ENCODE data around the gene MTG2. TPM values are rescaled to one million over a fixed set of nuclear protein-coding genes. Genes with fewer than 3 reads are reported as not detected.

MTG2 gene
- polyA plus RNA-seq, 1 donor from 2014 or later = 36.1 TPM

DNA sequence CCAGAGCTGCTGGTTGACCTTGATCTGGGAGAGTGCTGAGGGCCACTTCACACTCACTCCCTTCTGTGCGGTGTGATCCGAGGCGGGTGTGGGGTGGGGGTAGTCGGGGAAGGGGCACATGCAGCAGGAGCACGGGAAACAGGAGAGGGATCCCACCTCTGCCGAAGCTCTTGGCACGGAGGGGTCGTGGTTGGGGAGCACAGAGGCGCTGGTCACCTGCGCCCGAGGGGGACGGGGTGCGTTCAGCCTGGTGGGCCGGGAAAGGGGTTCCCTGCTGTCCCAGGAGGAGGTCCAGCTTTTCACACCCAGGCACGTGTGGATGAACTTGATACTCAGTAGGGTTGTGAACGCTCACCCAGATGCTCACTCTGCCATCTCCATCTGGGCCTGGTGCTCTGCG is 22.0 kb upstream of the MTG2 start:
- H3K4me2 ChIP-seq (ENCODE audit: low read length) = no peak overlapping the region

GRCh38 chr20:62161347-62161746 is 21.5 kb upstream of the MTG2 start:
- Histone ChIP-seq H3K9me3 (ENCODE audit: low read length) (no peaks in the 10 kb centered on the region), H3K36me3 (ENCODE audit: insufficient read depth, low read length) (no peaks in the 10 kb centered on the region), H3K27ac (ENCODE audit: low read length) (no peak overlapping the region), H4K20me1 (ENCODE audit: insufficient read depth) (peaks cover 12% of the 10 kb centered on the region), H3K27me3 (ENCODE audit: insufficient read depth, low read depth, low read length) (no peaks in the 10 kb centered on the region), H2AFZ (ENCODE audit: low read depth, low read length) (no peak overlapping the region), H3K9ac (ENCODE audit: low read length) (no peak overlapping the region), H3F3A (ENCODE audit: insufficient read depth, low read length, poor library complexity, severe bottlenecking) (no peaks in the 10 kb centered on the region), H3K4me2 (ENCODE audit: low read length) (no peak overlapping the region), H3K4me3 (ENCODE audit: low read length) (no peak overlapping the region), H3K9me2 (ENCODE audit: insufficient read depth, low read length) (no peaks in the 10 kb centered on the region), H3K79me2 (replicated peaks; ENCODE audit: insufficient read depth, low read length) (peaks cover 19% of the 10 kb centered on the region)
- no peak for TF ChIP-seq POLR2AphosphoS5 (IDR thresholded peaks at IDR 0.05)
- TF ChIP-seq EP300 (conservative IDR thresholded peaks at IDR 0.05; ENCODE audit: poor library complexity, severe bottlenecking) = no peak
- no peak for TF ChIP-seq RAD21 (conservative IDR thresholded peaks at IDR 0.05)
- no peak for TF ChIP-seq CTCF (IDR thresholded peaks at IDR 0.05; ENCODE audit: poor library complexity, severe bottlenecking)
- TF ChIP-seq, protein P1, sequence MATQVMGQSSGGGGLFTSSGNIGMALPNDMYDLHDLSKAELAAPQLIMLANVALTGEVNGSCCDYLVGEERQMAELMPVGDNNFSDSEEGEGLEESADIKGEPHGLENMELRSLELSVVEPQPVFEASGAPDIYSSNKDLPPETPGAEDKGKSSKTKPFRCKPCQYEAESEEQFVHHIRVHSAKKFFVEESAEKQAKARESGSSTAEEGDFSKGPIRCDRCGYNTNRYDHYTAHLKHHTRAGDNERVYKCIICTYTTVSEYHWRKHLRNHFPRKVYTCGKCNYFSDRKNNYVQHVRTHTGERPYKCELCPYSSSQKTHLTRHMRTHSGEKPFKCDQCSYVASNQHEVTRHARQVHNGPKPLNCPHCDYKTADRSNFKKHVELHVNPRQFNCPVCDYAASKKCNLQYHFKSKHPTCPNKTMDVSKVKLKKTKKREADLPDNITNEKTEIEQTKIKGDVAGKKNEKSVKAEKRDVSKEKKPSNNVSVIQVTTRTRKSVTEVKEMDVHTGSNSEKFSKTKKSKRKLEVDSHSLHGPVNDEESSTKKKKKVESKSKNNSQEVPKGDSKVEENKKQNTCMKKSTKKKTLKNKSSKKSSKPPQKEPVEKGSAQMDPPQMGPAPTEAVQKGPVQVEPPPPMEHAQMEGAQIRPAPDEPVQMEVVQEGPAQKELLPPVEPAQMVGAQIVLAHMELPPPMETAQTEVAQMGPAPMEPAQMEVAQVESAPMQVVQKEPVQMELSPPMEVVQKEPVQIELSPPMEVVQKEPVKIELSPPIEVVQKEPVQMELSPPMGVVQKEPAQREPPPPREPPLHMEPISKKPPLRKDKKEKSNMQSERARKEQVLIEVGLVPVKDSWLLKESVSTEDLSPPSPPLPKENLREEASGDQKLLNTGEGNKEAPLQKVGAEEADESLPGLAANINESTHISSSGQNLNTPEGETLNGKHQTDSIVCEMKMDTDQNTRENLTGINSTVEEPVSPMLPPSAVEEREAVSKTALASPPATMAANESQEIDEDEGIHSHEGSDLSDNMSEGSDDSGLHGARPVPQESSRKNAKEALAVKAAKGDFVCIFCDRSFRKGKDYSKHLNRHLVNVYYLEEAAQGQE (IDR thresholded peaks at IDR 0.05; ENCODE audit: borderline replicate concordance) = no peak
- TF ChIP-seq TAF1 (IDR thresholded peaks at IDR 0.05; ENCODE audit: low read depth) = no peak
- TF ChIP-seq SMC3 (conservative IDR thresholded peaks at IDR 0.05; ENCODE audit: poor library complexity) = no peak
- no peak for TF ChIP-seq EZH2 (IDR thresholded peaks at IDR 0.05; ENCODE audit: borderline replicate concordance, insufficient read depth, low read length, poor library complexity, severe bottlenecking)
- no peak for TF ChIP-seq MXI1 (conservative IDR thresholded peaks at IDR 0.05; ENCODE audit: poor library complexity, severe bottlenecking)

More for the DNA sequence above, 22.0 kb upstream of the MTG2 start:
- Histone ChIP-seq H3F3A (ENCODE audit: insufficient read depth, low read length, poor library complexity, severe bottlenecking) (no peaks in the 10 kb centered on the region), H3K79me2 (replicated peaks; ENCODE audit: insufficient read depth, low read length) (peaks cover 23% of the 10 kb centered on the region), H3K9me2 (ENCODE audit: insufficient read depth, low read length) (no peaks in the 10 kb centered on the region), H3K4me3 (ENCODE audit: low read length) (no peak overlapping the region), H3K27ac (ENCODE audit: low read length) (no peak overlapping the region), H3K9ac (ENCODE audit: low read length) (no peak overlapping the region), H4K20me1 (ENCODE audit: insufficient read depth) (peaks cover 17% of the 10 kb centered on the region), H3K9me3 (ENCODE audit: low read length) (no peaks in the 10 kb centered on the region), H3K36me3 (ENCODE audit: insufficient read depth, low read length) (no peaks in the 10 kb centered on the region), H2AFZ (ENCODE audit: low read depth, low read length) (no peak overlapping the region), H3K27me3 (ENCODE audit: insufficient read depth, low read depth, low read length) (no peaks in the 10 kb centered on the region)
- TF ChIP-seq CTCF (IDR thresholded peaks at IDR 0.05; ENCODE audit: poor library complexity, severe bottlenecking) (no peak), SMC3 (conservative IDR thresholded peaks at IDR 0.05; ENCODE audit: poor library complexity) (no peak), TAF1 (IDR thresholded peaks at IDR 0.05; ENCODE audit: low read depth) (no peak), EP300 (conservative IDR thresholded peaks at IDR 0.05; ENCODE audit: poor library complexity, severe bottlenecking) (no peak)
- TF ChIP-seq, protein P1 (IDR thresholded peaks at IDR 0.05; ENCODE audit: borderline replicate concordance) = no peak

Data from neural cell (in vitro differentiated cells).